Choroid plexus epithelial cell (primary cell): Measurements from ENCODE around the gene SLC25A22.

Source experiments
- DNase-seq: peaks from one replicate; pipeline ENCODE4 v3.0.0-alpha.2; 2010; ENCODE audit warnings: low read depth
- H3K4me3 ChIP-seq: 2 replicates; pipeline ENCODE4 v1.5.1; 2011; ENCODE audit warnings: low read depth, mild to moderate bottlenecking, control low read depth, low read length, moderate library complexity
- TF ChIP-seq, protein P1 (sequence below): conservative IDR thresholded peaks from 2 replicates; pipeline ENCODE4 v1.5.1; 2011; ENCODE audit warnings: low read depth, mild to moderate bottlenecking, control low read depth, inconsistent platforms, low read length, moderate library complexity

Gene SLC25A22

DNA sequence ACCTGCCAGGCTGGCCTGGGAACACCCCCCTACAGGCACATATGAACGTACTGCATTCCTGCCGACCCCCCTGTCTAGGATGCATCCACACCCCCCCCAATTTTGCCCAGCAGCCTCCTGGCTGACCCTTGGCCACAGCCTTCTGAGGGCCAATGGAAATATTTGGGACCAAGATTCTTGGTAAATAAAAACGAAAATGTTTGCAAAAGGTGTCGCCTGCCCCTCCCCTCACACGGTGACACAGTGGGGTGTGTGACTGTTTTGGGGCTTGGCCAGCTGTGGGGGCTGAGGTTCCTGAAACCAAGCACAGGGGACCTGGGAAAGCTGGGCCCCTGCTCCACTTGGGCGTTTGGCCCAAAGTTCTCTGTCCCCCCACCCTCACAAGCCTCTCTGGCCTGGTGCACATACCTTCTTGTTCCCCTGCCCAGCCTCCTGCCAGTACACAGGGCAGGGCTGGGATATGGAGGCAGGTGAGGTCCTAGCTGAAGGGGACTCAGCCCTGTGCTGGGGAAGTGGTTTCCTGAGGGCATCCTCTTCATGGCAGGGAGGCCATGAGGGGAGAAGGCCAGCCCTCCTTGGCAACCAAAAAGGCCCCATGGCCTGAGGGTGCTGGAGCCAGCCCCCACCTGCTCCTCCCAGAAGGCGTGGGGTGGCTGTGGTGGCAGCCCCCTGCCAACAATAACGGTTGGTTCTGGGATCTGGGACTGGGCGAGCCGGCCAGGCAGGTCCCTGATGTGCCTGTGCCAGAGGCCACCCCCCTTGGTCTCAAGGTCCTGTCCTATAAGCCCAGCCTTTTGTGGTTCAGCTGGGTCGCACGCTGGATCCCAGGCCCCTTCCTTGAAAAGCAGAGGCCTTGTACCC, 27.5 kb upstream of the SLC25A22 start:
- H3K4me3 ChIP-seq = no peak overlapping the region
- no peak for DNase-seq
- TF ChIP-seq, protein P1, sequence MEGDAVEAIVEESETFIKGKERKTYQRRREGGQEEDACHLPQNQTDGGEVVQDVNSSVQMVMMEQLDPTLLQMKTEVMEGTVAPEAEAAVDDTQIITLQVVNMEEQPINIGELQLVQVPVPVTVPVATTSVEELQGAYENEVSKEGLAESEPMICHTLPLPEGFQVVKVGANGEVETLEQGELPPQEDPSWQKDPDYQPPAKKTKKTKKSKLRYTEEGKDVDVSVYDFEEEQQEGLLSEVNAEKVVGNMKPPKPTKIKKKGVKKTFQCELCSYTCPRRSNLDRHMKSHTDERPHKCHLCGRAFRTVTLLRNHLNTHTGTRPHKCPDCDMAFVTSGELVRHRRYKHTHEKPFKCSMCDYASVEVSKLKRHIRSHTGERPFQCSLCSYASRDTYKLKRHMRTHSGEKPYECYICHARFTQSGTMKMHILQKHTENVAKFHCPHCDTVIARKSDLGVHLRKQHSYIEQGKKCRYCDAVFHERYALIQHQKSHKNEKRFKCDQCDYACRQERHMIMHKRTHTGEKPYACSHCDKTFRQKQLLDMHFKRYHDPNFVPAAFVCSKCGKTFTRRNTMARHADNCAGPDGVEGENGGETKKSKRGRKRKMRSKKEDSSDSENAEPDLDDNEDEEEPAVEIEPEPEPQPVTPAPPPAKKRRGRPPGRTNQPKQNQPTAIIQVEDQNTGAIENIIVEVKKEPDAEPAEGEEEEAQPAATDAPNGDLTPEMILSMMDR = no peak

DNA sequence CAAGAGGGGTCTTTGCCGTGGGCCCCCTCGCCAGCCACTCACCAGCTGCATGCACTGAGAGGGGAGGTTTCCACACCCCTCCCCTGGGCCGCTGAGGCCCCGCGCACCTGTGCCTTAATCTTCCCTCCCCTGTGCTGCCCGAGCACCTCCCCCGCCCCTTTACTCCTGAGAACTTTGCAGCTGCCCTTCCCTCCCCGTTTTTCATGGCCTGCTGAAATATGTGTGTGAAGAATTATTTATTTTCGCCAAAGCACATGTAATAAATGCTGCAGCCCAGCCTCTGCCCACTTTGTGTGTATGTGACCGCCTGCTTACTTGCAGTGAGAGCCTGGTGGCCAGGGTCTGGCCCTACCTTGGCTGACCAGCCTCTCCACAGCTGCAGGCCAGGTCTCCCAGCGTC, 26.9 kb upstream of the SLC25A22 start:
- no peak for DNase-seq
- TF ChIP-seq, protein P1 = no peak
- no peak overlapping the region for H3K4me3 ChIP-seq

DNA sequence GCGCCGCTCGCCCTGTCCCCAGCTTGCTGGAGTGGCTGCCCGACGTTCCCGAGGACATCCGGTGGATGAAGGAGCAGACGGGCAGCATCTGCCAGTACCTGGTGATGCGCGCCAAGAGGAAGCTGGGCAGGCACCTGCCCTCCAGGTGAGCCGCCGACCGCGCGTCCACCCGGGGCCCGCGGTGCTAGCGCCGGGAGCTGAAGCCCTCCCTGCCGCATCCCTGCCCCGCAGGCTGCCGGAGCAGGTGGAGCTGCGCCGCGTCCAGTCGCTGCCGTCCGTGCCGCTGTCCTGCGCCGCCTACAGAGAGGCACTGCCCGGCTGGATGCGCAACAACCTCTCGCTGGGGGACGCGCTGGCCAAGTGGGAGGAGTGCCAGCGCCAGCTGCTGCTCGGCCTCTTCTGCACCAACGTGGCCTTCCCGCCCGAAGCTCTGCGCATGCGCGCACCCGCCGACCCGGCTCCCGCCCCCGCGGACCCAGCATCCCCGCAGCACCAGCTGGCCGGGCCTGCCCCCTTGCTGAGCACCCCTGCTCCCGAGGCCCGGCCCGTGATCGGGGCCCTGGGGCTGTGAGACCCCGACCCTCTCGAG, 26.3 kb upstream of the SLC25A22 start:
- TF ChIP-seq, protein P1 = no peak
- no peak overlapping the region for H3K4me3 ChIP-seq

DNA sequence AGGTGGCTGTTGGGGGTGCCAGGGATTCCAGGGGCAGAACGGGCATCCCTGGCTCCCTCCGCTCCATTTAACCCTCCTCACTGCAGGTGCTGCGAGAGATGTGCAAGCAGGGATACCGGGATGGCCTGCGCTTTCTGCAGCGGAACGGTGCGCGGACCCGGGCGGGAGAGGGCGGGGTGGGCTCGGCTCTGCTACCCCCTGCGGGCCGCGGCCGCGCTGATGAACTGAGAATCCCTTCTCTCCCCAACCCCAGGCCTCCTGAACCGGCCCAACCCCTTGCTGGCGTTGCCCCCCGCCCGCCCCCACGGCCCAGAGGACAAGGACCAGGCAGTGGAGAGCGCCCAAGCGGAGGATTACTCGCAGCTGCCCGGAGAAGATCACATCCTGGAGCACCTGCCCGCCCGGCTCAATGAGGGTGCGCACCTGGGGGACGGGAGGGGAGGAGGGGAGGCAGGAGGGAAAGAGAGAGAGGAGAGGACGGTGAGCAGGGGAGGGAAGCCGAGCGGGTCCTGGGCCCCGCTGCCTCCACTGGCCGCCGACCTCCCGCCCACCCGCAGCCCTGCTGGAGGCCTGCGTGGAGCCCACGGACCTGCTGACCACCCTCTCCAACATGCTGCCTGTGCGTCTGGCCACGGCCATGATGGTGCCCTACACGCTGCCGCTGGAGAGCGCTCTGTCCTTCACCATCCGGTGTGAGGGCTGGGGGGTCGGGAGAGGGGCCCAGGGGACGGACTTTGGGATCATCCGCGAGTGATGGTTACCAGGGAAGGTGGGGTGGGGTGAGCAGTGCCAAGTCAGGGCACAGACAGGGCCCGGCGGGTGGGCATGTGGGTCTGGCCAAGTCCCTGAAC, 25.6 kb upstream of the SLC25A22 start:
- H3K4me3 ChIP-seq = no peak overlapping the region
- TF ChIP-seq, protein P1 = no peak
- DNase-seq = no peak

More for the DNA sequence above, 26.3 kb upstream of the SLC25A22 start:
- no peak for DNase-seq

DNA sequence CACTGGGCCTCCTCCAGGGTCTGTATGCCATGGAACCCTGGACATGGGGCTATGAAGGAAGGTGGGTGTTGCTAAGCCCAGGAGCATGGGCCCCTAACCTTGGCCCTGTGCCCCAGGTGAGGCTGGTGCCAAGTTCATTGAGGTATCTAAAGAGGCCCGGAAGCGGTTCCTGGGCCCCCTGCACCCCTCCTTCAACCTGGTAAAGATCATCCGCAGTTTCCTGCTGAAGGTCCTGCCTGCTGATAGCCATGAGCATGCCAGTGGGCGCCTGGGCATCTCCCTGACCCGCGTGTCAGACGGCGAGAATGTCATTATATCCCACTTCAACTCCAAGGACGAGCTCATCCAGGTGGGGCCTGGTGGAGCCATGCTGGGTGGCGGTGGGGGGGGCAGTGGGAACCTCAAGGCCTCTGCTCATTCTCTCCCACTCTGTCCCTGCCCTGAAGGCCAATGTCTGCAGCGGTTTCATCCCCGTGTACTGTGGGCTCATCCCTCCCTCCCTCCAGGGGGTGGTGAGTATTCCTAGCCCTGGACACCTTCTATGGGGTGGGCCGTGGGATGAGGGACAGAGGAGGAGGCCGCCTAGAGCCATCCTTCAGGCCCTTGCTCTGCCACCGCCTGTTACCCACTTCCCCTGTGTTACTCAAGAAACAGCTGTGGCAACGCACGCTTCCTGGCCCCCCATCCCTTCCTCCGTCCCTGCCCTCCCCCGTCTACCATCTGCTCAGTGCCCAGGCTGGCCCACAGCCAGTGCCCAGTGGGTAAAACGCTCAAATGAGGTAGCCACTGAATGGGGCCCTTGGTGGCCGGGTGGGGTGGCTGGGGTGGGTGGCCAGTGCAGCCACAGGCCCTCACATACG, 23.7 kb upstream of the SLC25A22 start:
- DNase-seq = no peak
- no peak overlapping the region for H3K4me3 ChIP-seq
- TF ChIP-seq, protein P1 = no peak
